IPS-20b (cell line): ENCODE measurements around the gene TTC27.
"Not testable (repeated sequence)": the region's sequence is repeated elsewhere in the genome, so short reads cannot be mapped to it uniquely, and the experiment has no call there.

Experiments used
- H3K27ac ChIP-seq: one replicate; pipeline ENCODE4 v1.5.1; 2013; ENCODE audit warnings: low read length
- H3K27me3 ChIP-seq: 2 replicates; pipeline ENCODE4 v1.6.1; 2013; ENCODE audit warnings: mild to moderate bottlenecking, low read length, inconsistent platforms; ENCODE audit not compliant: insufficient read depth
- H3K36me3 ChIP-seq: 2 replicates; pipeline ENCODE4 v1.6.1; 2013; ENCODE audit warnings: low read depth, mild to moderate bottlenecking, inconsistent platforms, low read length, moderate library complexity; ENCODE audit not compliant: insufficient read depth
- H3K4me1 ChIP-seq: 2 replicates; pipeline ENCODE4 v1.6.1; 2013; ENCODE audit warnings: mild to moderate bottlenecking, control low read depth, inconsistent platforms, low read length, moderate library complexity; ENCODE audit not compliant: insufficient read depth
- H3K4me3 ChIP-seq: 2 replicates; pipeline ENCODE4 v1.5.1; 2013; ENCODE audit warnings: mild to moderate bottlenecking, low read length, inconsistent platforms
- H3K9ac ChIP-seq: 2 replicates; pipeline ENCODE4 v1.6.1; 2013; ENCODE audit warnings: low read depth, mild to moderate bottlenecking, inconsistent platforms, low read length, moderate library complexity
- H3K9me3 ChIP-seq: 2 replicates; pipeline ENCODE4 v1.6.1; 2013; ENCODE audit warnings: mild to moderate bottlenecking, low read depth, low read length, inconsistent platforms; ENCODE audit not compliant: insufficient read depth

TTC27 gene

GRCh38 chr2:32627441-32627813 lies 423 bp upstream of the TTC27 start:
- no peaks in the 10 kb centered on the region for H3K4me1 ChIP-seq
- no peaks in the 10 kb centered on the region for H3K27me3 ChIP-seq
- H3K27ac ChIP-seq = no peak overlapping the region
- H3K9ac ChIP-seq = peak overlapping the region; percentile 90; the same call in 1 of the 2 replicates
- peaks cover 23% of the 10 kb centered on the region for H3K36me3 ChIP-seq
- H3K4me3 ChIP-seq = peak overlapping the region; percentile 93
- H3K9me3 ChIP-seq = no peaks in the 10 kb centered on the region

- Histone ChIP-seq H3K9me3 (no peaks in the 10 kb centered on the region), H3K9ac (no peak overlapping the region), H3K4me1 (no peaks in the 10 kb centered on the region), H3K36me3 (peaks cover 59% of the 10 kb centered on the region), H3K27me3 (no peaks in the 10 kb centered on the region), H3K4me3 (no peak overlapping the region), H3K27ac (no peak overlapping the region)
Observed at GRCh38 chr2:32632089-32632488, 4.2 kb downstream of the TTC27 start.

GRCh38 chr2:32633040-32633439 lies 5.2 kb downstream of the TTC27 start:
- Histone ChIP-seq H3K27me3 (no peaks in the 10 kb centered on the region), H3K9ac (no peak overlapping the region), H3K9me3 (no peaks in the 10 kb centered on the region), H3K4me1 (no peaks in the 10 kb centered on the region), H3K4me3 (no peak overlapping the region), H3K36me3 (peaks cover 63% of the 10 kb centered on the region), H3K27ac (no peak overlapping the region)

GRCh38 chr2:32638548-32638947 lies 10.7 kb downstream of the TTC27 start:
- not testable (repeated sequence) for H3K27me3 ChIP-seq, H3K9ac ChIP-seq, H3K4me3 ChIP-seq, H3K9me3 ChIP-seq, H3K4me1 ChIP-seq, H3K27ac ChIP-seq
- peaks cover 66% of the 10 kb centered on the region for H3K36me3 ChIP-seq

- no peak overlapping the region for H3K4me3 ChIP-seq
- H3K27ac ChIP-seq = no peak overlapping the region
- no peaks in the 10 kb centered on the region for H3K9me3 ChIP-seq
- H3K36me3 ChIP-seq = peaks cover 45% of the 10 kb centered on the region
- no peaks in the 10 kb centered on the region for H3K4me1 ChIP-seq
- no peaks in the 10 kb centered on the region for H3K27me3 ChIP-seq
- no peak overlapping the region for H3K9ac ChIP-seq
Observed at GRCh38 chr2:32641180-32641579, 13.3 kb downstream of the TTC27 start.

GRCh38 chr2:32647180-32647651 lies 19.4 kb downstream of the TTC27 start:
- Histone ChIP-seq H3K36me3 (peaks cover 31% of the 10 kb centered on the region), H3K9me3 (no peaks in the 10 kb centered on the region), H3K27ac (no peak overlapping the region), H3K4me1 (no peaks in the 10 kb centered on the region), H3K4me3 (no peak overlapping the region), H3K27me3 (no peaks in the 10 kb centered on the region), H3K9ac (no peak overlapping the region)

- Histone ChIP-seq H3K27ac (no peak overlapping the region), H3K36me3 (peaks cover 31% of the 10 kb centered on the region), H3K4me3 (no peak overlapping the region), H3K9me3 (no peaks in the 10 kb centered on the region), H3K27me3 (no peaks in the 10 kb centered on the region), H3K4me1 (no peaks in the 10 kb centered on the region), H3K9ac (no peak overlapping the region)
Observed at GRCh38 chr2:32652555-32653209, 24.8 kb downstream of the TTC27 start.

GRCh38 chr2:32656069-32656468 lies 28.2 kb downstream of the TTC27 start:
- Histone ChIP-seq H3K27me3 (no peaks in the 10 kb centered on the region), H3K4me1 (no peaks in the 10 kb centered on the region), H3K9ac (no peak overlapping the region), H3K36me3 (peaks cover 11% of the 10 kb centered on the region; the same call in 1 of the 2 replicates), H3K4me3 (no peak overlapping the region), H3K9me3 (no peaks in the 10 kb centered on the region), H3K27ac (no peak overlapping the region)

- Histone ChIP-seq H3K27ac (no peak overlapping the region), H3K9me3 (no peaks in the 10 kb centered on the region), H3K36me3 (0 out of 2 replicates have a peak, but pooled peaks cover 2% of the 10 kb centered on the region), H3K9ac (no peak overlapping the region), H3K27me3 (no peaks in the 10 kb centered on the region), H3K4me3 (no peak overlapping the region), H3K4me1 (no peaks in the 10 kb centered on the region)
Observed at GRCh38 chr2:32663864-32664263, 36.0 kb downstream of the TTC27 start.

- Histone ChIP-seq H3K4me3 (no peak overlapping the region), H3K9me3 (no peaks in the 10 kb centered on the region), H3K36me3 (peaks cover 2% of the 10 kb centered on the region; the same call in 1 of the 2 replicates), H3K27me3 (no peaks in the 10 kb centered on the region), H3K9ac (no peak overlapping the region), H3K27ac (no peak overlapping the region), H3K4me1 (no peaks in the 10 kb centered on the region)
Observed at GRCh38 chr2:32666704-32667103, 38.9 kb downstream of the TTC27 start.

GRCh38 chr2:32668254-32668653 lies 40.4 kb downstream of the TTC27 start:
- no peak overlapping the region for H3K4me3 ChIP-seq
- H3K9me3 ChIP-seq = no peaks in the 10 kb centered on the region

GRCh38 chr2:32671885-32672533 lies 44.2 kb downstream of the TTC27 start:
- Histone ChIP-seq H3K27me3 (no peaks in the 10 kb centered on the region), H3K36me3 (no peaks in the 10 kb centered on the region; the same call in none of the 2 replicates), H3K27ac (no peak overlapping the region)

More at GRCh38 chr2:32668254-32668653, 40.4 kb downstream of the TTC27 start:
- H3K4me1 ChIP-seq = no peaks in the 10 kb centered on the region
- peaks cover 2% of the 10 kb centered on the region; the same call in 1 of the 2 replicates for H3K36me3 ChIP-seq
- H3K9ac ChIP-seq = no peak overlapping the region
- no peaks in the 10 kb centered on the region for H3K27me3 ChIP-seq
- H3K27ac ChIP-seq = no peak overlapping the region

More at GRCh38 chr2:32671885-32672533, 44.2 kb downstream of the TTC27 start:
- no peak overlapping the region for H3K9ac ChIP-seq
- no peaks in the 10 kb centered on the region for H3K9me3 ChIP-seq
- no peak overlapping the region for H3K4me3 ChIP-seq
- H3K4me1 ChIP-seq = no peaks in the 10 kb centered on the region
